ENCODE measurements around the gene OTOP3.
"Not testable (repeated sequence)": the region's sequence is repeated elsewhere in the genome, so short reads cannot be mapped to it uniquely, and the experiment has no call there.

Gene OTOP3

DNA sequence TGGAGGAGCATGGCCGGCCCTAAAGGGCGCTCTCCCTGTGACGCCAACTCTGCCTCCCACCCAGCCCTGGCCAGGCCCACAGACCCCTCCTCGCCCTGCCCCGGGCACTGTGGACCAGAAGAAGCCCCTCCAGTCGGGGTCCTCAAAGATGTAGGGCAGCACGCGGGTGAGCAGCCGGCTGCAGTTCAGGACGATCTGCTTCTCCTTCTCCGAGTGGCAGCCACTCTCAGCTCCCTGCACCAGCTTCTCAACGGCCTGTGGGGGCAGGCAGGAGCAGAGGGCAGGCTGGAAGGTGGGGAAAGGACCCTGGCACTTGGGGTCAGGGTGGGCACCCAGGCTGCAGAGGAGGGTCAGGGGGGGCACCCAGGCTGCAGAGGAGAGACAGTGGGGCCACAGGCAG lies 28.0 kb downstream of the OTOP3 start:
- no peak for DNase-seq

DNA sequence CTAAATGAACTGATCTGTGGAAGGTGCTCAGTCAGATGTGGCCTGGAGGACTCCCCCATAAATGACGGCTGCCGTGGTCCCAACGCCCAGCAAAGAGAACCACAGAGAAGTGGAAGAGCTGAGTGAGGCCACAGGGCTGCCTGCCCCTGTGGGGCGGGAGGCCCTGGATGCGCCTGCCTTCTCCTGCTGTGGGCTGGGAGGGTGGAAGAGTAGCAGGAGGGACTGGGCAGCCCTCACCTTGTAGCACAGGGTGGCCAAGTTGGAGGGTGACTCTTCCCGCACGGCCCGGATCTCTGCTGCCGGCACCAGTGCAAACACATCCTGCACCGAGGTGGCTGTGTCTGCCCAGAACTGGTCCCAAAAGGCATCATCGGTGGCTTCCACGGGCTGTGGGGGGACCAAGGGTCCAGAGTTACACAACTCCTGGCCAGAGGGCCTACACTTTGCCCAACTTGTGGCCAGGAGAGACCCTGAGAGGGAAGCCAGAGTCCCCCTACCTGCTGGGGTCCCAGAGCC lies 28.6 kb downstream of the OTOP3 start:
- DNase-seq: no peak

DNA sequence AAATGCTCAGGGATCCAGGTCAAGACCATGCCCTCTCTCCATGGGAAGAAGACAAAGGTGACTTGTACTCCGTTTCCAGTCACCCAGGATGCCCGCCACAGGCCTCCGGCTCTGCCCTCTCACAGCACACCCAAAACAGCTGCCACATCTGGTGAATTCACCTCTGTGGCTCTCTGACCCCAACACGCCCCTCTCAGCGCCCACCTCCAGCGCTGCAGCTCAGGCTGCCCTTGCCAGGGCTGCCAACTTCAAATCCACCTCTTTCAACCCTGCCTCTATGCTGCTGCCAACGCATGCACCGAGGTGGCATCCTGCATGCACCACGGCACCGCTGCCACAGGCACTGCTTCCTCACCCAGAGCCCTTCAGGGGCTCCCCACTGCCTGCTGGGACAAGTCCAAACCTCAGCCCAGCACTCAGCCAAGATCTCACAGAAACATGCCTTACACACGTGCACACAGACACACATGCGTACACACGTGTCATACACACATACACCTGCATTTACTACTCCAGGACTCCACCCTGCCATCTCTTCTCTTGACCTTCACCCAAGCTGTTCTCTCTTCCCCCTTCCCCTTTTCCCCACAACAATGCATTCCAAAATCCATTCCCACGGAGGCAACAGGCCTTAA lies 29.4 kb downstream of the OTOP3 start:
- DNase-seq: no peak

DNA sequence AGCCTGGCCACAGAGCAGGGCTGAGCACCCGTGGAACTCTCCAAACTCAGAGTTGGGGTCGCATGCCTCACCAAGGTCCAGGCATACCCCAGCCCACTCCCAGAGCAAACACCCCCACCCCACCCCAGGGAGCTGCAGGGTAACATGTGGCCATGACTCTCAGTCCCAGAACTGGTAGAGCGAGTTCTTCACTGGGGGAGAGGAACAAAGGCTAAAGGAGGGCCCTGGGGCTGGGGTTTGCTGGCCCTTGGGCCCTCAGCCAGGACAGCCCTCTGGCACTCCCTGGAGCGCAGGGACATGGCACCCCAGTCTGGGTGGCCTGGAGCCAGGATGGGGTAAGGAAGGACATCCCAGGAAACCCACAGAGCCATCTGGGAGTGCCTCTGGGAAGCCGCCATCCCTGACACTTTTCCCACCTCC lies 32.7 kb downstream of the OTOP3 start:
- no peak for DNase-seq

DNA sequence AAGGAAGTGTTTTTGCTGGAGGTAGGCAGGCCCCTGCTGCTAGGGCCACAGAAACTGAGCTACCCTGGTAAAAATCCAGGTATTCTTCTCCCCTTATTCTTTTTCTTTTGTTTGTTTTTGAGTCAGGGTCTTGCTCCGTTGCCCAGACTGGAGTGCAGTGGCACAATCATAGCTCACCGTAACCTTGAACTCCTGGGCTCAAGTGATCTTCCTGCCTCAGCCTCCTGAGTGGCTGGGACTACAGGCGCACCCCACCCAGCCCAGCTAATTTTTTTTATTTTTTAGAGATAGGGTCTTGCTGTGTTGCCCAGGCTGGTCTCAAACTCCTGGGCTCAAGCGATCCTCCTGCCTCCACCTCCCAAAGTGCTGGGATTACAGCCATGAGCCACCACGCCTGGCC lies 33.8 kb downstream of the OTOP3 start:
- not testable (repeated sequence) for DNase-seq

DNA sequence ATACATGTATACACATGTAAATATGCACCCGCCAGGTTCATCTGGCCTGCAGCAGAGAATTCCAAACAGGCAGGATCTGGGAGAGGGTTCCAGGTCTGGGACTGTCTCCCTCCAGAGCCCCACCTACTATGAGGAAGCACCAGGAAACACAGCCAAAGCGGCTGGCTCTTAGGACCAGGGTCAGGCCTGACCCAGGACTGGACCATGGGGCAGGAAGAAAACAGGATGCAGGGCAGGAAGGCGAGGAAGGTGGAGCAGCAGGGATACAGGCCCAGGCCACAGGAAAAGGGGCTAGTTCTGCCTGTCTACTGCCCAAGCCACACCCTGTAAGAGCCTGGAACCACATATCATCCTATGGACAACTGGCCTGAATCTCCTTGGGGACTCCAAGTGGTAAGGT lies 34.7 kb downstream of the OTOP3 start:
- DNase-seq: no peak

DNA sequence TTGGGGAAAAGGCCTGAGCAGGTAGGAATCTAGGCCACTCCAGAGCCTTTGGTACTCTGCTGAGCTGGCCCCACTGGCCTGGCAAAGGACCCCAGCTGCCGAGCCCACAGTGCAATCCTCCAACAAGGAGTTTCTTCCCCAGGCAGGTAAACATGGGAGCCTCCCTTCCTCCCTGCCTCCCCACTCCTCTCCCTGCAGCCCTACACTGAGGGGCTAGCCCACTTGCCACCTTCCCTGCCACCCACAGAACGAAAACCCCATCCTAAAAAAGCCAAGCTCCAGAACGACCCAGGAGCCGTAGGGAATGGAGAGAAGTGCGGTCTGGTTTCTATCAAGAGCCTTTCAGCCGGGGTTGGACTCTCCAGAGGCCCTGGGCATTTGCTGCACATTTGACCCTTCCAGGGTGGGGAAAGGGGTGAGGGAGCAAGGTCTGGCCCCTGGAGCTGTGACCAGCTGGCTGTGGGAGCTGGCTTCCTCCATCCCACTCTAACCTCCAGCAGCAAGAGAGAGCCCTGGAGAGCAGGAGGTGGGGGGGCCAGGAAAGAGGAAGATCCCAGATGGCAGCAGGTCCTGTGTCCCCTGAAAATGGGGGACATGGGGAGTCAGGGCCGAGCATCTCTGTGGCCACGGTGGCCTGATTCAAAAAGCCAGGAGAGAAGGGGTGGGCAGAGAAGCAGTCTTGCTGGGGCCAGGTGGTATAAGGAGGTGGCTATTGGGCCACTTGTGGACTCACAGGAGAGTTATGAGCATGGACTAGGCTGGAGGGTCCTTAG lies 35.6 kb downstream of the OTOP3 start:
- no peak for DNase-seq

DNA sequence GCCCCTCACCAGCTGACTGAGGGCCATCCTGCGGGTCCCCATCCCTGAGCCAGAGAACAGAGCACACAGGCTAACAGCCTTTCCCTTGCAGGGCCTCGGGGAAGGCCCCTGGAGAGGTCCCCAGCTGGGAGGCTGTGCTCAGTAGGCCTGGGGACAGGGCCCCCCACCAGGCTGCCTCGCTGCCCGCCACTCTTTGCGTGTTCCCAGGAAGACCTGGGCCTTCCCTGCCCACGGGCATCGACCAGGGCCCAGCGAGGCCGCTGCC lies 36.1 kb downstream of the OTOP3 start:
- DNase-seq: no peak

DNA sequence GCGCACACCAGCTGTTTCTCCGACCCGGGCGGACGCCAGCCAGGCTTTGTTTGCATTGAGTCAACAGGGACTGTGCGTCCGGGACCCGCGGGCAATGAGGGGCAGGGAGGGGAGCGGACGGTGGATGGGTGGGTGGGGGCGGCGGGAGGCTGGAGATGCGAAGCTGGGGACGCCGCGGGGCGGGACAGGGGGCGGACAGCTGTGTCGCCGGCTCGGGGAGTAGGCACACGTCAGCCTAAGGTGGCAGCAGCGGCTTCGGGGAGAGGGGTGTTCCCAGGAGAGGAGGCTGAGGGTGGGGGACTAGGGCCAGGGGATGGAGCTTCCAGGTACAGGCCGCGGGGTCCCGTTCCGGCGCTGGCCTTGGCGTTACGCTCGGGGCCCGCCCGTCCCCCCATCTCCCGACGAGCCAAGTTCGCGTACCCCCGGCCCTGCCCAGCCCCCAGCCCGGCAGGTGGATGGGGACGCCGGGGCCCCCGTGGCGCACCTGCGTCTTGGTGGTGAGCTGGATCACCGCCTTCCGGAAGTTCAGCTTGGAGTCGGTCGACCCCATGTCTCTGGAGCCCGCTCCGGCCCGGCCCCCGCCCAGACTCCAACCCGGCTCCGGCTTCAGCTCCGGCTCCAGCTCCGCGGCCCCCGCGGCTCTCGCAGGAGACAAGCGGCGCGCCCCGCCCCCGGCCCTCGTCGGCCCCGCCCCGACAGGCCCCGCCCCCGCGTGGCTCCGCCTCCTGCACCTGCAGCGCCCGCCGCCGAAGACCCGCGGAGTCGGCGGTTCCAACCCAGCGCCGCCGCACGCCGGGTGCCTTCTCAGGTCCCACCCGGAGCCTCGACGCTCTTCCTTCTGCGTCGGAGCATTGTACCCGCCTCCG lies 36.6 kb downstream of the OTOP3 start, which contains the start of gene HID1:
HID1 (minus strand) TSS at position 653 of the 866 bp plus-strand sequence; CDS start at position 550, 103 bp downstream.
- peak; percentile 75 to 78 for DNase-seq

DNA sequence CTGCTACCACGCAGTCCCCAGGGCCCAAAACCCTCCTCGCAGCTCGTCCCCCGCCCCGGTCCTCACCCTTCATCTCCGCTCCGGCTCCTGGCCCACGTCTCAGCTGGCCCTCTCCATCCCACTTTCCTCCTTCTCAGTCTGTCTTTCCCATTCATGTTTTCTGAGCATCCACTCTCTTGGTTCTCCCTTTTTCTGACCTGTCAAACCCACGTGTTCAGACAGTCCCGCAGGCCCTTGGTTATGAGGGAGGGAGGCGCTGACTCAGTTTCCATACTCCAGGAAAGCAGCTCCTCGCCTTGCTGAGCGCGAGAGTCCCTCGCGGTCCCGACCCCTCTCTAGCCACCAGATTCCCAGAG lies 37.3 kb downstream of the OTOP3 start:
- DNase-seq: no peak

DNA sequence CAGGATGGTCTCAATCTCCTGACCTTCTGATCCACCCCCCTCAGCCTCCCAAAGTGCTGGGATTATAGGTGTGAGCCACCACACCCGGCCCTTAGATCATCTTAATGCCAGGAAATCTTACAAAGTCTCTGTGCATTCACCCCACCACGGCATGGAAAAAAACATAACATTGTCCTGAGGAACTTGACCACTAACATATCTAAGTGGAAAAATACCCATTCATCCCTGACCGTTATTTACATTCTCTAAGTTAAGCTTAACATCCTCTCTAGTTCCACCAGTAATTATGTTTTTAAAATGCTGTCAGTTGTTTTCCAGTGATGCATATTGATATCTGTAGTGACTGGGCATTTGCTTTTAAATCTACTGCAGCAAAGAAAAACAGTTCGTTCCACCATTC lies 40.2 kb downstream of the OTOP3 start:
- DNase-seq: no peak

DNA sequence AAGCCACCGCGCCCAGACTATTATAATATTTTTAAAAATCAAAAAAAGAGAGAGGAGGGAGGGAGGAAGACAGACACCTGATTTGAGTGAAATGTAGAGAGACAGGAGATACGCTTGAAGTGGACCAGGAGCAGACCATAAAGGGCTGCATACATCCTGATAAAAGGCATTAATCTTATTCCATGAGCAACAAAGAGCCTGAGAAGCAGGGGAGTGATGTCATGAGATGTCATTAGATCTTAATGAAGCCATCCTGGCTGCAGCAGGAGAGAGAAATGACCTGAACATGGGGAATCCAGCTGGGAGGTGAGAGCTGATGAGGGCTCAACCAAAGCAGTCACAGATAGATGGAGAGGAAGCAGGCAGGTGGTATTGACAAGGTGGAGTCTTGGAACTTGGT lies 42.1 kb downstream of the OTOP3 start:
- no peak for DNase-seq

DNA sequence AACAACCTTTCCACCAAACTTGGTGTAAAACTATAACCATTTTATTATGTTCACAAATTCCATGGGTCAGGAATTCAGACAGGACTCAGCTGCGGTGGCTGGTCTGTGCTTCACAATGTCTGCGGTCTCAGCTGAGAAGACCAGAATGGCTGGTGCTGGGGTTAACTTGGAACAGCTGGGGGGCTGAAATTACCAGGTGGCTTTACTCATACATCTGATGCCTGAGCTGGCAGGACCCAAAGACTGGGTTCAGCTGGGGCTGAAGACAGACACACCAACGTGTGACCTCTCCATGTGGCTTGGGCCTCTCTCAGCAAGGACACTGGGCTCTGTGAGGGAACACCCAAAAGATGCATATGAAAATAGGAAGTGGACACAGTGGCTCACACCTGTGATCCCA lies 42.5 kb downstream of the OTOP3 start:
- DNase-seq: no peak

DNA sequence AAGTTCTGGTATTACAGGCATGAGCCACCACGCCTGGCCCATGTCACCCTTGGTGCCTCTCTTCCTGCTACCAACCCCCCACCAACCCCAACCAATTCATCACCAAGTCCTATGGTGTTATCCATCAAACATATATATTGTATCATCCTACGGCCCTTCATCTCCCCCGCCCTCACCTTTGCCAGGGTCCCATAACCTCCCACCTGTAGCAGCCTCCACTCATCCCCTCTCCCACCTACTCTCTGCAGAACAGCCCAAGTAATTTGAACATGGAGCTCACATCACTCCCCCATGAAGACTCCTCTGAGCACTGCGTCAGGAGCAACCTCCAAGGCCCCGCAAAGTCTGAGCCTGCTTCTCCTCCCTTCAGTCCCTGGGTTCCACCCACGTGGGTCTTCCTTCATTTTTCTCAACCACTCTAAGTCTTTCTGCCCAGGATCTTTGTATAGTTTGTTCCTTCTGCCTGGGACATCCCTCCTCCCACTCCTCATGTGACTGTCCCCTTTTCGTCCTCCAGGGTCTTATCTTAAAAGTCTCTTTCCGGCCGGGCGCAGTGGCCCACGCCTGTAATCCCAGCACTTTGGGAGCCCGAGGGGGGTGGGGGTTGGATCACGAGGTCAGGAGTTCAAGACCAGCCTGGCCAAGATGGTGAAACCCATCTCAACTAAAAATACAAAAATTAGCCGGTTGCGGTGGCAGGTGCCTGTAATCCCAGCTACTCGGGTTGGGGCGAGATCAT lies 43.9 kb downstream of the OTOP3 start:
- DNase-seq: no peak

DNA sequence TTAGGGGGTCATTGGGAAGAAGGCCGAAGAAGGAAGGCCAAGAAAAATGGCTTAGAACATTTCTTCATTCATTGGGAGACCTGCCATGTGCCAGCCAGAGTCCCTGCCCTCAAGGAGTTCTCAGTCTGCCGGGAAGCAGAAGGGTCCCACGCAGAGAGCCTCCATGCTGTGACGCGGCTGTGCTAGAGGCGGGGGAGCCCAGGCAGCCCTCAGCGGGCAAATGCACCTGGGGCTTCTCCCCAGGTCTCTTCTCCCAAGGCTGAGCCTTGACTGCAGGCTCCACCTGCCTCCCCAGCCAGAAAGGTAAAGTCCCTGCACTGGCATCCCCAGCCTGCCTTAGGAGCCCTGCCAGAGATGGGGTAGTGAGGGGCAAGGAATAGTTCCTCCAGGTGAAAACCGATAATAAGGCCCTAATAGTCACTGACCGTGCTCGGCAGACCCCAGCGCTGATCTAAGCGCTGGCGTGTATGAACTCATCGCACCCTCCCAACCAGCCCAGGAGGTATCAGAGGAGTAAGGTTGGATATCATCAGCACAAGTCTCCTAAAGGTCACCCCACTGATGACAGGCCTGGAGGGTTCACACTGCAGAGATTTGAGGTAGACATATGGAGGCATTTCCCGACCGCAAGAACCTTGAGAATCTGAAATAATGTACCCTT lies 45.8 kb downstream of the OTOP3 start:
- DNase-seq: no peak

DNA sequence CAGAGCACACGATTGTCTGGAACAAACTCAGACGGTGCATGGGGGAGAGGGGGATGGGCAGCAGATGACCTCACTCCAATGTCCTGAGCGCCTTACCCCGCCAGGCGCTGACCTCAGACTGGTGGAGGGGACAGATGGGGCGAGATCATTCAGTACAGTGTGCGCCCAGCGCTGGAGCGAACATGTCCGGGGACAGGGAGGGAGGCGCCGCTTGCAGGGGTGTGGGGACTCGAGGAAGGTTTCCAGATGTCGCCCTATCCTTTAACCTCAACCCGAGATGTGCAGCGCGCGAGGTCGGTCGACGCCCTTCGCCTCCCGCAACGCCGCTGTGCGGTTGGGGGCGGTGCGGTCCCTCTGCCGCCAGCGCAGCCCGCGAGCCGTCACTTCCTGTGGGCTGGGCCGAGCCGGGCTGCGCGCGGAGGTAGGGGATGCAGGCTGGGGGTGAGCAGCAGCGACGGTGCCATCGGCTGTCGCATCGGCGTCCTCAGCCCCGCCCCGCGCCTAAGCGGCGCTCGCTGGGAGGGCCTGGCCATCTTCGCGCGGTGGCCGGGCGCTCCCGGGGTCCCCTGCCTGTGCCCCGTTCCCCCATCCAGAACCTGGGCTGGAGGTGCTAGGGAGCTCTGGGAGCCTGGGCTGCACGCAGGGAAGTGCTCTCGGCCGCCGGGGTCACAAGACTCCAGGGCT lies 46.4 kb downstream of the OTOP3 start:
- DNase-seq: peak; percentile 56 to 65

DNA sequence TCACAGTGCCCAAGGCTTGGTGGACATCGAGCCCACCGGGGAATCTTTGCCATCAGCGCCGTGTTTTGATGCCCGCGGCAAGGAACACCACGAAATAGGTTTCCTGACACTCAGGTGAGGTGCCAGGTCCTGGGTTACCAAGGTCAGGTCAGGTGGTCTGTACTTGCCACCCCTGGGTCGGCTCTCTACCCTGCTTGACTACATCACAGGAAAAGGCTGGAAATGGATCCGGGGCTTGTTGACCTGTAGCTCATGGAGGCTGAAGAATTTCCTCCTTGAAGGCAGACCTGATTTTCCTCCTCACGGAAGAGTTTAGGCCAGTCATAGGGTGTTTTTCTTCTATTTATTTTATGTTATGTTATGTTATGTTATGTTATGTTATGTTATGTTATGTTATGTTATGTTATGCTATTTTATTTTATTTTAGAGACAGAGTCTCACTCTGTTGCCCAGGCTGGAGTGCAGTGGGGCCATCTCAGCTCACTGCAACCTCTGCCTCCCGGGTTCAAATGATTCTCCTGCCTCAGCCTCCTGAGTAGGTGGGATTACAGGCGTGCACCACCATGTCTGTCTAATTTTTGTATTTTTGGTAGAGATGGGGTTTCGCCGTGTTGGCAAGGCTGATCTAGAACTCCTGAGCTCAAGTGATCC lies 47.1 kb downstream of the OTOP3 start:
- DNase-seq: not testable (repeated sequence)

DNA sequence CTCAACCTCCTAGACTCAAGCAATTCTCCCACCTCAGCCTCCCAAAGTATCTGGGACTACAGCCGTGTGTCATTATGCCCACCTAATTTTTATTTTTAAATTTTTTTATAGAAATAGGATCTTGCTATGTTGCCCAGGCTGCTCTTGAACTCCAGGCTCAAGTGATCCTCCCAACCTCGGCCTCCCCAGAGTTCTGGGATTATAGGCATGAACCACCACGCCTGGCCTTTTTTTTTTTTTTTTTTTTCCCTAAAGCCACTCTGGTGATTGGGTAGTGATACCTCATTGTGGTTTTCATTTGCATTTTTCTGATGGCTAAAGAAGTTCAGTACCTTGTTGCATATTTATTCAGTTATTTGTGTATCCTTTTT lies 50.5 kb downstream of the OTOP3 start:
- DNase-seq: no peak

DNA sequence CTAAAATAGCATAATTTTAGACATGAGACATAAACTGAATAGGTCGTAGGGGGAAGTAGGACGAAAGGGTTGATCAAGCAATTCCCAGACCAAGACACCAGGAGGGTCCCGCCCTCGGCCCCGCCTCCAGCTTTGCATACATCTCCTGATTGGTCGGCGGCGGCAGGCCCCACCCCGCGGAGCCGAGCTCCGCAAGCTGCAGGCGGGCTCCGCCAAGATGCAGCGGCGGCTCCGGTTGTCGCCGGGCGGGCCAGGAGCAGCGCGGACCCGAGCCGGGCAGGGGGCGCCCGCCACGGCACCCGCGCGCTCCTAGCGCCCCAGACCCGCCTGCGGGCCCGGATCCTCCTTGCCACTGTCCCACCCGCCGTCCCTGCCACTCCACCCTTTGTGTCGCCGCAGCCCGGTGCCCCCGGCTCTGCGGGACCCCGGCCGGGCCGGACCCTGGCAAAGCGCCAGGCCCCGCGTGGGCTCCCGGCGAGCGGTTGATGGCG lies 51.8 kb downstream of the OTOP3 start, which contains the start of gene CDR2L:
CDR2L (plus strand) TSS at position 215 of the 491 bp plus-strand sequence. CDS start 412 bp downstream, outside the sequence.
- DNase-seq: peak; percentile 87

DNA sequence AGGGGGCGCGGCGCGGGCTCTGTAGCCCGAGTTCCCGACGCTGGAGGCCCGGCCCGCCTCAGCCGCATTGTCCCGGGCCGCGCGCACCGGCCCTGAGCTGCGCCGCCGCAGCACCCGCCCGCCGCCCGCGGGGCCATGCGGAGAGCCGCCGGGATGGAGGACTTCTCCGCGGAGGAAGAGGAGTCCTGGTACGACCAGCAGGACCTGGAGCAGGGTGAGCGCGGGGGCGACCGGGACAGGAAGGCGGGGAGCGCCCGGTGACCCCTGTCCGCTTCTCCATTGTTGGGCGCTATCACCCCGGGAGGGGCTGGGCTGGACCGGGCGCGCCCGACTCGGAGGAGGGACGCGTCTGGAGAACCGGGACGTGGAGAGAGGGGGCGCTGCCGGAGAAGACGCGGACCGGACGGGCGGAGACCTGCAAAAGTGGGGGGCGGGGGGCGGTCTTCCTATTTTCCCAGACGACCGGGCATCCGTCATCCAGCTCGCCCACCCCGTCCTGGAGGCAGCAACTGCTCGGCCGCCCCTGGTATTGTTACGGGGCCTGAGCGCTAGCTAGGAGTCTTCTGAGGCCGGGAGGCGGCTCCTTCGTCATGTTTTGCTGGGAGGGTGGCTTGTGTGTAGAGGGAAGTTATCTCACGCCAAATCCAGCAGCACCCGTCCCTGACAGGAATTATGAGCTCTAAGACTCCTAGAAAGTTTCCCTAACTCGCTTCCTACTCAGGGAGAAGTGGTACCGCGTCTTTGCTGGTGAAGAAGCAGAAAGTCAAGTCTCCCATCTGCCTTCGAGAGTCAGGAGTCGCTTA lies 52.4 kb downstream of the OTOP3 start:
- DNase-seq: no peak
